HAP-1 (cell line): ENCODE data around the gene PRAC2.

Experiments used
- DNase-seq, 2 experiments: peaks; one replicate each; pipeline ENCODE4 v3.0.0-alpha.2; 2016 to 2020; ENCODE audit warnings: low spot score in 2 of 2
- H3K27me3 ChIP-seq: fragments of 250-450 bp; sonication (Bioruptor Pico); 2 replicates; pipeline ENCODE4 v1.5.1; 2020; ENCODE audit warnings: low read depth, mild to moderate bottlenecking, moderate library complexity
- H3K36me3 ChIP-seq: fragments of 250-450 bp; sonication (Bioruptor Pico); replicated peaks from 2 replicates; pipeline ENCODE4 v1.5.1; 2020; ENCODE audit warnings: mild to moderate bottlenecking
- H3K4me1 ChIP-seq: fragments of 250-450 bp; sonication (Bioruptor Pico); 2 replicates; pipeline ENCODE4 v1.5.1; 2020; ENCODE audit warnings: mild to moderate bottlenecking
- H3K4me3 ChIP-seq: fragments of 250-450 bp; sonication (Bioruptor Pico); 2 replicates; pipeline ENCODE4 v1.5.1; 2020; ENCODE audit warnings: mild to moderate bottlenecking, moderate library complexity
- H3K9me3 ChIP-seq: fragments of 250-450 bp; sonication (Bioruptor Pico); 2 replicates; pipeline ENCODE4 v1.5.1; 2020; ENCODE audit warnings: mild to moderate bottlenecking, moderate library complexity
- in situ Hi-C: fragments of 300-500 bp; cut with MboI; formaldehyde crosslinking; loops from 3 replicates; pipeline ENCODE4 v1.14.3; 2020; ENCODE audit warnings: low sequenced_read_pairs, inconsistent platforms, mixed read lengths

The PRAC2 gene

GRCh38 chr17:48748718-48749566, 26.0 kb downstream of the PRAC2 start:
- Histone ChIP-seq H3K9me3 (no peaks in the 10 kb centered on the region), H3K4me3 (no peak overlapping the region), H3K4me1 (no peaks in the 10 kb centered on the region), H3K36me3 (no peaks in the 10 kb centered on the region), H3K27me3 (peaks cover 98% of the 10 kb centered on the region)
- in situ Hi-C loops, result no loop called here
- no peak for DNase-seq

GRCh38 chr17:48749621-48750553, 26.9 kb downstream of the PRAC2 start:
- Histone ChIP-seq H3K4me3 (no peak overlapping the region), H3K4me1 (peaks cover 4% of the 10 kb centered on the region; the same call in 1 of the 2 replicates), H3K36me3 (no peaks in the 10 kb centered on the region), H3K9me3 (no peaks in the 10 kb centered on the region), H3K27me3 (peaks cover 100% of the 10 kb centered on the region)
- DNase-seq, result no peak
- in situ Hi-C loops, result no loop called here

GRCh38 chr17:48751172-48751571, 28.2 kb downstream of the PRAC2 start:
- Histone ChIP-seq H3K27me3 (peaks cover 91% of the 10 kb centered on the region), H3K4me3 (no peak overlapping the region), H3K36me3 (no peaks in the 10 kb centered on the region), H3K4me1 (peaks cover 4% of the 10 kb centered on the region; the same call in 1 of the 2 replicates), H3K9me3 (no peaks in the 10 kb centered on the region)
- no peak for DNase-seq
- in situ Hi-C loops, result no loop called here

- Histone ChIP-seq H3K4me3 (no peak overlapping the region), H3K36me3 (no peaks in the 10 kb centered on the region), H3K4me1 (peaks cover 4% of the 10 kb centered on the region; the same call in 1 of the 2 replicates), H3K9me3 (no peaks in the 10 kb centered on the region), H3K27me3 (peaks cover 84% of the 10 kb centered on the region)
- in situ Hi-C loops, result no loop called here
- DNase-seq, result no peak
These were observed 28.9 kb downstream of the PRAC2 start for GRCh38 chr17:48751733-48752398.

- in situ Hi-C loops, result no loop called here
- Histone ChIP-seq H3K27me3 (peaks cover 76% of the 10 kb centered on the region), H3K9me3 (no peaks in the 10 kb centered on the region), H3K36me3 (no peaks in the 10 kb centered on the region), H3K4me1 (peaks cover 4% of the 10 kb centered on the region; the same call in 1 of the 2 replicates), H3K4me3 (no peak overlapping the region)
- DNase-seq, result no peak
These were observed 29.7 kb downstream of the PRAC2 start for GRCh38 chr17:48752399-48753288.

GRCh38 chr17:48753794-48754499, 31.0 kb downstream of the PRAC2 start:
- H3K4me3 ChIP-seq, result no peak overlapping the region
- H3K4me1 ChIP-seq, result peaks cover 4% of the 10 kb centered on the region; the same call in 1 of the 2 replicates
- in situ Hi-C loops, result no loop called here
- no peak for DNase-seq
- H3K27me3 ChIP-seq, result peaks cover 63% of the 10 kb centered on the region
- H3K36me3 ChIP-seq, result no peaks in the 10 kb centered on the region
- no peaks in the 10 kb centered on the region for H3K9me3 ChIP-seq

- in situ Hi-C loops, result no loop called here
- Histone ChIP-seq H3K4me3 (peak overlapping the region; percentile 15), H3K27me3 (peaks cover 55% of the 10 kb centered on the region), H3K36me3 (no peaks in the 10 kb centered on the region), H3K4me1 (peaks cover 4% of the 10 kb centered on the region; the same call in 1 of the 2 replicates), H3K9me3 (no peaks in the 10 kb centered on the region)
- peak in 1 of 2 experiments; percentile 61 for DNase-seq
These were observed 31.7 kb downstream of the PRAC2 start for GRCh38 chr17:48754500-48755261.

GRCh38 chr17:48755356-48755755, 32.4 kb downstream of the PRAC2 start:
- H3K4me1 ChIP-seq, result peaks cover 4% of the 10 kb centered on the region; the same call in 1 of the 2 replicates
- H3K4me3 ChIP-seq, result peak overlapping the region; percentile 15; the same call in 1 of the 2 replicates
- peaks cover 49% of the 10 kb centered on the region for H3K27me3 ChIP-seq
- no peak for DNase-seq
- in situ Hi-C loops, result no loop called here
- H3K36me3 ChIP-seq, result no peaks in the 10 kb centered on the region
- no peaks in the 10 kb centered on the region for H3K9me3 ChIP-seq

- in situ Hi-C loops, result no loop called here
- DNase-seq, result no peak
- Histone ChIP-seq H3K9me3 (no peaks in the 10 kb centered on the region), H3K4me3 (no peak overlapping the region), H3K36me3 (no peaks in the 10 kb centered on the region), H3K4me1 (peaks cover 4% of the 10 kb centered on the region; the same call in 1 of the 2 replicates), H3K27me3 (peaks cover 34% of the 10 kb centered on the region)
These were observed 33.9 kb downstream of the PRAC2 start for GRCh38 chr17:48756830-48757251.

GRCh38 chr17:48757524-48757961, 34.6 kb downstream of the PRAC2 start:
- Histone ChIP-seq H3K36me3 (no peaks in the 10 kb centered on the region), H3K9me3 (no peaks in the 10 kb centered on the region), H3K4me3 (no peak overlapping the region), H3K27me3 (peaks cover 28% of the 10 kb centered on the region), H3K4me1 (peaks cover 4% of the 10 kb centered on the region; the same call in 1 of the 2 replicates)
- DNase-seq, result no peak
- in situ Hi-C loops, result no loop called here

GRCh38 chr17:48759288-48759687, 36.3 kb downstream of the PRAC2 start:
- in situ Hi-C loops, result no loop called here
- Histone ChIP-seq H3K9me3 (no peaks in the 10 kb centered on the region), H3K36me3 (no peaks in the 10 kb centered on the region), H3K4me1 (peaks cover 4% of the 10 kb centered on the region; the same call in 1 of the 2 replicates), H3K27me3 (peaks cover 15% of the 10 kb centered on the region), H3K4me3 (no peak overlapping the region)
- DNase-seq, result no peak
